Endodermal cell (in vitro differentiated cells): Measurements from ENCODE around the gene MINDY4. TPM values are rescaled to one million over a fixed set of nuclear protein-coding genes. Genes with fewer than 3 reads are reported as not detected.

Experiments
- DNase-seq: peaks from one replicate; pipeline ENCODE4 v3.0.0-alpha.2; 2017
- H3K27ac ChIP-seq: 2 replicates; pipeline ENCODE4 v1.5.1; 2013; ENCODE audit warnings: mild to moderate bottlenecking, low read depth, low read length, moderate library complexity
- H3K27me3 ChIP-seq: 2 replicates; pipeline ENCODE4 v1.6.1; 2013; ENCODE audit warnings: mild to moderate bottlenecking, low read length, moderate library complexity; ENCODE audit not compliant: insufficient read depth, control insufficient read depth, poor library complexity, severe bottlenecking
- H3K36me3 ChIP-seq: 2 replicates; pipeline ENCODE4 v1.7.0; 2013; ENCODE audit warnings: mild to moderate bottlenecking, low read length, moderate library complexity; ENCODE audit not compliant: control insufficient read depth, insufficient read depth
- H3K4me1 ChIP-seq: one replicate; pipeline ENCODE4 v1.7.0; 2013; ENCODE audit warnings: low read length; ENCODE audit not compliant: control insufficient read depth, insufficient read depth
- H3K4me3 ChIP-seq: 2 replicates; pipeline ENCODE4 v1.5.1; 2013; ENCODE audit warnings: mild to moderate bottlenecking, low read length, moderate library complexity
- H3K9ac ChIP-seq: 2 replicates; pipeline ENCODE4 v1.6.1; 2013; ENCODE audit warnings: mild to moderate bottlenecking, low read length, moderate library complexity; ENCODE audit not compliant: poor library complexity, severe bottlenecking; ENCODE audit errors: extremely low read depth
- H3K9me3 ChIP-seq: 2 replicates; pipeline ENCODE4 v1.6.1; 2013; ENCODE audit warnings: mild to moderate bottlenecking, low read length, moderate library complexity; ENCODE audit not compliant: control insufficient read depth
- H3K27ac Mint-ChIP-seq: 2 replicates; pipeline ENCODE4 v1.8.0; 2020; ENCODE audit warnings: mixed read lengths
- H3K27me3 Mint-ChIP-seq: 2 replicates; pipeline ENCODE4 v1.8.0; 2021; ENCODE audit warnings: mild to moderate bottlenecking, mixed read lengths; ENCODE audit not compliant: insufficient read depth
- H3K36me3 Mint-ChIP-seq: 2 replicates; pipeline ENCODE4 v1.8.0; 2020; ENCODE audit warnings: low read depth, mixed read lengths
- H3K4me1 Mint-ChIP-seq: 2 replicates; pipeline ENCODE4 v1.8.0; 2020; ENCODE audit warnings: mixed read lengths
- H3K4me3 Mint-ChIP-seq: 2 replicates; pipeline ENCODE4 v1.8.0; 2020; ENCODE audit warnings: mild to moderate bottlenecking, moderate library complexity, mixed read lengths
- H3K9me3 Mint-ChIP-seq: 2 replicates; pipeline ENCODE4 v1.8.0; 2020; ENCODE audit warnings: mild to moderate bottlenecking, mixed read lengths
- CTCF ChIP-seq: fragments of 200-600 bp; sonication (generic); conservative IDR thresholded peaks from 2 replicates; pipeline ENCODE4 v1.5.0; 2021; ENCODE audit warnings: antibody characterized with exemption, mild to moderate bottlenecking
- WGBS, 2 experiments: methylation state at CpG; one replicate each; pipeline versions ENCODE4 v1.1.5 to v1.1.7; 2013; ENCODE audit warnings: missing lambda C conversion rate in 2 of 2, mixed read lengths in 1 of 2; ENCODE audit not compliant: insufficient coverage in 1 of 2, insufficient read length in 1 of 2; 5-methylcytosine and 5-hydroxymethylcytosine counted together
- total RNA-seq, 2 donors: library from RNA; stranded (reverse); fragmentation: NEBNext Ultra II Directional in 1 of 2; extraction: Animal tissue kit (Norgen Biotek cat#: 25700) in 1 of 2; gene quantifications; 2 replicates in 1 of 2; 3 replicates in 1 of 2; pipeline ENCODE4 v1.2.1, GENCODE V29; 2021

Gene MINDY4
- total RNA-seq, 2 donors from 2014 or later: 7.2 to 8.1 TPM

GRCh38 chr7:30779574-30779973 is 8.4 kb downstream of the MINDY4 start:
- H3K4me1 ChIP-seq: no peaks in the 10 kb centered on the region
- H3K4me3 Mint-ChIP-seq: no peak overlapping the region
- WGBS, 2 experiments: 83 to 93% methylated on average over 3 to 5 of the region's 5 CpGs

GRCh38 chr7:30780941-30781340 is 9.7 kb downstream of the MINDY4 start:
- Histone ChIP-seq H3K36me3 (peaks cover 38% of the 10 kb centered on the region), H3K27me3 (no peaks in the 10 kb centered on the region), H3K9me3 (no peaks in the 10 kb centered on the region), H3K27ac (no peak overlapping the region), H3K9ac (no peak overlapping the region), H3K4me1 (no peaks in the 10 kb centered on the region), H3K4me3 (no peak overlapping the region)
- Mint-ChIP-seq H3K4me3 (no peak overlapping the region), H3K27ac (no peak overlapping the region), H3K9me3 (no peaks in the 10 kb centered on the region), H3K27me3 (no peaks in the 10 kb centered on the region), H3K4me1 (no peaks in the 10 kb centered on the region), H3K36me3 (peaks cover 30% of the 10 kb centered on the region)
- 90 to 93% methylated on average over 2 to 4 of the region's 4 CpGs for WGBS, 2 experiments
- peak; percentile 14 for DNase-seq
- TF ChIP-seq CTCF: no peak

More at GRCh38 chr7:30779574-30779973, 8.4 kb downstream of the MINDY4 start:
- Histone ChIP-seq H3K27ac (no peak overlapping the region), H3K9ac (no peak overlapping the region), H3K4me3 (no peak overlapping the region), H3K36me3 (peaks cover 33% of the 10 kb centered on the region), H3K27me3 (no peaks in the 10 kb centered on the region), H3K9me3 (no peaks in the 10 kb centered on the region)
- Mint-ChIP-seq H3K9me3 (no peaks in the 10 kb centered on the region), H3K4me1 (no peaks in the 10 kb centered on the region), H3K36me3 (peaks cover 21% of the 10 kb centered on the region), H3K27me3 (no peaks in the 10 kb centered on the region), H3K27ac (no peak overlapping the region)
- DNase-seq: peak; percentile 8
- TF ChIP-seq CTCF: no peak

GRCh38 chr7:30782690-30783089 is 11.5 kb downstream of the MINDY4 start:
- no peak for DNase-seq
- peaks cover 38% of the 10 kb centered on the region for H3K36me3 Mint-ChIP-seq
- no peak overlapping the region for H3K4me3 Mint-ChIP-seq
- H3K9ac ChIP-seq: no peak overlapping the region
- H3K9me3 Mint-ChIP-seq: no peaks in the 10 kb centered on the region
- no peak overlapping the region for H3K27ac ChIP-seq
- peaks cover 43% of the 10 kb centered on the region for H3K36me3 ChIP-seq
- H3K4me3 ChIP-seq: no peak overlapping the region
- no peak overlapping the region for H3K27ac Mint-ChIP-seq
- no peaks in the 10 kb centered on the region for H3K4me1 ChIP-seq
- no peaks in the 10 kb centered on the region for H3K4me1 Mint-ChIP-seq
- H3K27me3 Mint-ChIP-seq: no peaks in the 10 kb centered on the region
- TF ChIP-seq CTCF: no peak
- H3K27me3 ChIP-seq: no peaks in the 10 kb centered on the region
- no peaks in the 10 kb centered on the region for H3K9me3 ChIP-seq
